PFSK-1 (cell line): ENCODE data around the gene FKBP4.

ENCODE experiments used
- POLR2AphosphoS5 ChIP-seq: IDR thresholded peaks from 2 replicates; pipeline ENCODE4 v1.6.1; 2012; ENCODE audit warnings: low read depth, mild to moderate bottlenecking, control low read depth, low read length, moderate library complexity
- SIN3A ChIP-seq: IDR thresholded peaks from 2 replicates; pipeline ENCODE4 v1.6.1; 2012; ENCODE audit warnings: mild to moderate bottlenecking, low read length, moderate library complexity, borderline replicate concordance; ENCODE audit not compliant: insufficient read depth
- TAF1 ChIP-seq: IDR thresholded peaks from 2 replicates; pipeline ENCODE4 v1.6.1; 2012; ENCODE audit warnings: low read length, control low read depth, borderline replicate concordance; ENCODE audit not compliant: insufficient read depth
- TF ChIP-seq, protein P1 (sequence below), 2 experiments: IDR thresholded peaks; 2 replicates each; pipeline versions ENCODE4 v1.6.1 to v1.8.0; 2011 to 2012; ENCODE audit warnings: low read depth in 2 of 2, low read length in 2 of 2, control low read depth in 1 of 2, inconsistent platforms in 1 of 2, mild to moderate bottlenecking in 1 of 2, moderate library complexity in 1 of 2; ENCODE audit not compliant: insufficient read depth in 1 of 2

DNA sequence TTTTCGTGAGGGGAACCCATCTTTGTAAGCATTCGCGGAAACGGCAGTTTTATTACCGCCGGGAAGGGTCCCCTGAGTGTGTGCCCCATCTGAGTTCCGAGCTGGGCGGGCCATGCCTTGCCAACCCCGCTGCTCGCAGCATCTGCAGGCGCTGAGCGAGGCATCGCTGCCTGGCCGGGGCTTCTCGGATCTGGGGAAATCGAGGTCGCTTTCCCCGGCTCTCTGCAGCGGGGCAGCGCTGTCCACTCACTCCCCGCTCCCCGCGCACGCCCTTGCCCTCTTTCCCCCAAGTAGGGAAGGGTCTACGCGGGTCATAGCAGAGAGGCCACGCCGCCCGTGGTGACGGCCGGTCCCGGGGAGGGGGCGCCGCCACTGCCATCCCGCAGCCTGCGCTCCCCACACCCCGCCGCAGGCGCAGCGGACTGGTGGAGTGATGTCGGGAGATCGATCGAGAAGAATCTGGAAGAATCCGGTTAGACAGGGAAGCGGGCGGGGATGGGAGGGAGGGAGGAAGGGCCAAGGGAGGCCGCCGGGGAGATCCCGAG lies 507 bp upstream of the FKBP4 start:
- TF ChIP-seq POLR2AphosphoS5 (no peak), SIN3A (no peak), TAF1 (no peak)
- TF ChIP-seq, protein P1, sequence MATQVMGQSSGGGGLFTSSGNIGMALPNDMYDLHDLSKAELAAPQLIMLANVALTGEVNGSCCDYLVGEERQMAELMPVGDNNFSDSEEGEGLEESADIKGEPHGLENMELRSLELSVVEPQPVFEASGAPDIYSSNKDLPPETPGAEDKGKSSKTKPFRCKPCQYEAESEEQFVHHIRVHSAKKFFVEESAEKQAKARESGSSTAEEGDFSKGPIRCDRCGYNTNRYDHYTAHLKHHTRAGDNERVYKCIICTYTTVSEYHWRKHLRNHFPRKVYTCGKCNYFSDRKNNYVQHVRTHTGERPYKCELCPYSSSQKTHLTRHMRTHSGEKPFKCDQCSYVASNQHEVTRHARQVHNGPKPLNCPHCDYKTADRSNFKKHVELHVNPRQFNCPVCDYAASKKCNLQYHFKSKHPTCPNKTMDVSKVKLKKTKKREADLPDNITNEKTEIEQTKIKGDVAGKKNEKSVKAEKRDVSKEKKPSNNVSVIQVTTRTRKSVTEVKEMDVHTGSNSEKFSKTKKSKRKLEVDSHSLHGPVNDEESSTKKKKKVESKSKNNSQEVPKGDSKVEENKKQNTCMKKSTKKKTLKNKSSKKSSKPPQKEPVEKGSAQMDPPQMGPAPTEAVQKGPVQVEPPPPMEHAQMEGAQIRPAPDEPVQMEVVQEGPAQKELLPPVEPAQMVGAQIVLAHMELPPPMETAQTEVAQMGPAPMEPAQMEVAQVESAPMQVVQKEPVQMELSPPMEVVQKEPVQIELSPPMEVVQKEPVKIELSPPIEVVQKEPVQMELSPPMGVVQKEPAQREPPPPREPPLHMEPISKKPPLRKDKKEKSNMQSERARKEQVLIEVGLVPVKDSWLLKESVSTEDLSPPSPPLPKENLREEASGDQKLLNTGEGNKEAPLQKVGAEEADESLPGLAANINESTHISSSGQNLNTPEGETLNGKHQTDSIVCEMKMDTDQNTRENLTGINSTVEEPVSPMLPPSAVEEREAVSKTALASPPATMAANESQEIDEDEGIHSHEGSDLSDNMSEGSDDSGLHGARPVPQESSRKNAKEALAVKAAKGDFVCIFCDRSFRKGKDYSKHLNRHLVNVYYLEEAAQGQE (IDR thresholded peaks at IDR 0.05; ENCODE audit: insufficient read depth in 1 of 2, low read depth in 2 of 2, low read length in 2 of 2), result no peak
